ENCODE measurements around the gene GLRB. TPM values are rescaled to one million over a fixed set of nuclear protein-coding genes. Genes with fewer than 3 reads are reported as not detected.

GLRB gene
- total and polyA plus RNA-seq, 2 donors (not counting 1 experiment from before 2014, with no cell fraction given) = not detected

DNA sequence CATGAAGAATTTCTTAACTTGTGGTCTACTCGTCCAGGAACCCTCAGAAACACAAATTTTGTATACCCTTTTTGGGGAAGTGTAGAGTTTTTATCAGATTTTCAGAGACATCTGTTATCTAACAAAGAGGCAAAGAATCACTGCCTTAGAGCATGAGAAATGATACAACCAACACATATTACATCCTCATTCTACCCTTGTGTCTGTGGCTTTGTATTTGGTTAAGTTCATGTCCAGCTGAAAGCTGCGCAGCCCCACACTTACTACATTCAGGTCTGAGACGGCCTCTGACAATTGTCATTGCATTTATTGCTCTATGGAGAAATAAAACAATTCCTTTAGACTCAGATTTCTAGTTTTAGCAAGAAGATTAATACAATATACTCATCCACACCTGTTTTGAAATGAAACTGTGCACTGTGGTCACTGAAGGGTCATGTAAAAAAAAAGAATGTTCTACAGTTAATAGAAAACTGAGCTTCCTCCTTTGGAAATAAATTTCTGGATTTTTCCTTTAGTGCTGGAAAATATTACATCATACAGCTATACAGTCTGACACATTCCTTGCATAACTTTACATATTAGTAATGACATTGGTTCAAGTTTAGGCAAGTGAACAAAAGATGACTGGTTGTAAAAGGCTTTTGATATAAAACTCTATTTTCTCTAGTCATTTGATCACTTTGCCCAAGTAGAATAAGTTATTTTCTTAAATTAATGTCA, 39.8 kb downstream of the GLRB start:
- Mint-ChIP-seq H3K27me3 (no peaks in the 10 kb centered on the region), H3K9me3 (ENCODE audit: insufficient read depth) (peaks cover 2% of the 10 kb centered on the region), H3K4me3 (no peak overlapping the region), H3K4me1 (no peaks in the 10 kb centered on the region), H3K27ac (no peak overlapping the region)
- Histone ChIP-seq H3K4me2 (replicated peaks; ENCODE audit: low read depth, low read length, poor library complexity, severe bottlenecking) (no peak overlapping the region), H4K20me1 (ENCODE audit: control insufficient read depth, insufficient read depth, low read length, poor library complexity, severe bottlenecking) (no peaks in the 10 kb centered on the region), H2AFZ (ENCODE audit: insufficient read depth, low read depth, low read length, poor library complexity, severe bottlenecking) (no peak overlapping the region), H3K27me3 (replicated peaks in 1 of 4; ENCODE audit: control extremely low read depth in 1 of 4, control insufficient read depth in 3 of 4, insufficient read depth in 4 of 4, low read length in 3 of 4) (no peaks in the 10 kb centered on the region), H3K4me3 (ENCODE audit: control extremely low read depth in 1 of 5, extremely low read depth in 1 of 5, insufficient read depth in 1 of 5, low read depth in 2 of 5, low read length in 4 of 5) (no peak overlapping the region), H3K27ac (ENCODE audit: low read length in 2 of 2) (no peak overlapping the region), H3K4me1 (ENCODE audit: control insufficient read depth in 2 of 2, insufficient read depth in 2 of 2, low read length in 2 of 2) (no peaks in the 10 kb centered on the region), H3K9ac (ENCODE audit: low read length) (no peak overlapping the region), H3K79me2 (ENCODE audit: control insufficient read depth, insufficient read depth, low read length) (no peaks in the 10 kb centered on the region), H3K9me3 (ENCODE audit: control extremely low read depth in 1 of 3, control insufficient read depth in 2 of 3, insufficient read depth in 1 of 3, low read length in 2 of 3) (no peaks in the 10 kb centered on the region), H3K36me3 (replicated peaks in 1 of 2; ENCODE audit: control extremely low read depth in 1 of 2, control insufficient read depth in 1 of 2, extremely low read depth in 1 of 2, insufficient read depth in 2 of 2, low read length in 1 of 2) (no peaks in the 10 kb centered on the region)
- intact Hi-C loops (cut with micrococcal nuclease) = no loop called here
- ChIA-PET POLR2A (no interaction called here), CTCF (no interaction called here)
- no CpG with 5 or more reads among the region's 3 CpGs for WGBS (ENCODE audit: insufficient coverage)
- ATAC-seq (ENCODE audit: low read depth) = no peak
- DNase-seq = no peak
- TF ChIP-seq, protein P1, sequence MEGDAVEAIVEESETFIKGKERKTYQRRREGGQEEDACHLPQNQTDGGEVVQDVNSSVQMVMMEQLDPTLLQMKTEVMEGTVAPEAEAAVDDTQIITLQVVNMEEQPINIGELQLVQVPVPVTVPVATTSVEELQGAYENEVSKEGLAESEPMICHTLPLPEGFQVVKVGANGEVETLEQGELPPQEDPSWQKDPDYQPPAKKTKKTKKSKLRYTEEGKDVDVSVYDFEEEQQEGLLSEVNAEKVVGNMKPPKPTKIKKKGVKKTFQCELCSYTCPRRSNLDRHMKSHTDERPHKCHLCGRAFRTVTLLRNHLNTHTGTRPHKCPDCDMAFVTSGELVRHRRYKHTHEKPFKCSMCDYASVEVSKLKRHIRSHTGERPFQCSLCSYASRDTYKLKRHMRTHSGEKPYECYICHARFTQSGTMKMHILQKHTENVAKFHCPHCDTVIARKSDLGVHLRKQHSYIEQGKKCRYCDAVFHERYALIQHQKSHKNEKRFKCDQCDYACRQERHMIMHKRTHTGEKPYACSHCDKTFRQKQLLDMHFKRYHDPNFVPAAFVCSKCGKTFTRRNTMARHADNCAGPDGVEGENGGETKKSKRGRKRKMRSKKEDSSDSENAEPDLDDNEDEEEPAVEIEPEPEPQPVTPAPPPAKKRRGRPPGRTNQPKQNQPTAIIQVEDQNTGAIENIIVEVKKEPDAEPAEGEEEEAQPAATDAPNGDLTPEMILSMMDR (IDR thresholded peaks at IDR 0.05) = no peak
- no peak for TF ChIP-seq EZH2 (IDR thresholded peaks at IDR 0.05; ENCODE audit: borderline replicate concordance, insufficient read depth, low read depth, low read length, poor library complexity, severe bottlenecking)

DNA sequence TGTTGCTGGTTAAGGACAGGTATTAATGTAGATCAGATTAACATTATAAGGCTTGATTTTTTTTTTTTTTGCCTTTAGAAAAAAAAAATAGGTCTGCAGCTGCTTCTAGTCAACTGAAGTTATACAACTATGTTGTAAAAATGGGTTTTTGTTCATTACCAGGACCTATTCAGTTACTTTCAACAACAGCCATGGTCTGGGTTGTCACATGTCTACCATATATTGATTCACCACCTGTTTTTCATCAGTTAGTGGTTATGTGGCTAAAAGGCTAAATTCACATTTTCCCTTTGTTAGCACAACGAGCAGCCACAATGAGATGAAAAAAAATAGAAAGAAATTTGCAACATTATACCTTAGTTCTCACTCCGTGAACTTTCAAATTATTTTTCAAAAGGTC, 45.5 kb downstream of the GLRB start:
- Histone ChIP-seq H3K27me3 (replicated peaks in 1 of 4; ENCODE audit: control extremely low read depth in 1 of 4, control insufficient read depth in 3 of 4, insufficient read depth in 4 of 4, low read length in 3 of 4) (no peaks in the 10 kb centered on the region), H3K9me3 (ENCODE audit: control extremely low read depth in 1 of 3, control insufficient read depth in 2 of 3, insufficient read depth in 1 of 3, low read length in 2 of 3) (no peaks in the 10 kb centered on the region), H3K79me2 (ENCODE audit: control insufficient read depth, insufficient read depth, low read length) (no peaks in the 10 kb centered on the region), H3K27ac (ENCODE audit: low read length in 2 of 2) (no peak overlapping the region), H3K4me3 (ENCODE audit: control extremely low read depth in 1 of 5, extremely low read depth in 1 of 5, insufficient read depth in 1 of 5, low read depth in 2 of 5, low read length in 4 of 5) (no peak overlapping the region), H2AFZ (ENCODE audit: insufficient read depth, low read depth, low read length, poor library complexity, severe bottlenecking) (no peak overlapping the region), H4K20me1 (ENCODE audit: control insufficient read depth, insufficient read depth, low read length, poor library complexity, severe bottlenecking) (no peaks in the 10 kb centered on the region), H3K4me1 (ENCODE audit: control insufficient read depth in 2 of 2, insufficient read depth in 2 of 2, low read length in 2 of 2) (no peaks in the 10 kb centered on the region), H3K36me3 (replicated peaks in 1 of 2; ENCODE audit: control extremely low read depth in 1 of 2, control insufficient read depth in 1 of 2, extremely low read depth in 1 of 2, insufficient read depth in 2 of 2, low read length in 1 of 2) (no peaks in the 10 kb centered on the region), H3K4me2 (replicated peaks; ENCODE audit: low read depth, low read length, poor library complexity, severe bottlenecking) (no peak overlapping the region), H3K9ac (ENCODE audit: low read length) (no peak overlapping the region)
- no CpG with 5 or more reads among the region's 2 CpGs for WGBS (ENCODE audit: insufficient coverage)
- H3K9me3 Mint-ChIP-seq (ENCODE audit: insufficient read depth) = peaks cover 2% of the 10 kb centered on the region
- ATAC-seq (ENCODE audit: low read depth) = no peak
- no peaks in the 10 kb centered on the region for H3K4me1 Mint-ChIP-seq
- CTCF ChIA-PET = no interaction called here
- POLR2A ChIA-PET = no interaction called here
- no peak overlapping the region for H3K4me3 Mint-ChIP-seq
- no peaks in the 10 kb centered on the region for H3K27me3 Mint-ChIP-seq
- no peak for DNase-seq
- no peak overlapping the region for H3K27ac Mint-ChIP-seq
- intact Hi-C loops (cut with micrococcal nuclease) = no loop called here
- TF ChIP-seq EZH2 (IDR thresholded peaks at IDR 0.05; ENCODE audit: borderline replicate concordance, insufficient read depth, low read depth, low read length, poor library complexity, severe bottlenecking) = no peak
- TF ChIP-seq, protein P1 (IDR thresholded peaks at IDR 0.05) = no peak
